Measurements from ENCODE around the gene SPEF2.

DNA sequence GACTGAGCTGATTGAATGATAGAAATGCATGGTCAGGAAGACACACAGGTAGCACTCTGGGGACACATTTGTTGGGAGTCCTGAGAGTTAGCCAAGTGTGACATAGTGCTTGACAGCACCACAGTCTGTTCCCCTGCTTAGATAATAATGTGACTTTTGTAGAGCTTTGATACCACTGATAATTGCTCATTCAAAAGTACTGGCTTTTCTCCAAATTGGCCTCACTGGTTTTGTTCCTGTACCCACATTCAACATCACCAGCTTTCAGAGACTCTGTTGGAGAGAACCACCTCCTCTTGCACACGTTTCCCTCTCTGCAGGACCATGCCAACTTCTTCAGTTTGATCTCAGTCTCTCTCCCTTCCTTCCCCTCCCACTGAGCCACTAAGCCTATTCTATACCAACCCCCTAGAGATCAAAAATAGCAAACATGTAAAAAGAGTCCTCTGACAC lies 186.6 kb downstream of the SPEF2 start:
- TF ChIP-seq, protein P1, sequence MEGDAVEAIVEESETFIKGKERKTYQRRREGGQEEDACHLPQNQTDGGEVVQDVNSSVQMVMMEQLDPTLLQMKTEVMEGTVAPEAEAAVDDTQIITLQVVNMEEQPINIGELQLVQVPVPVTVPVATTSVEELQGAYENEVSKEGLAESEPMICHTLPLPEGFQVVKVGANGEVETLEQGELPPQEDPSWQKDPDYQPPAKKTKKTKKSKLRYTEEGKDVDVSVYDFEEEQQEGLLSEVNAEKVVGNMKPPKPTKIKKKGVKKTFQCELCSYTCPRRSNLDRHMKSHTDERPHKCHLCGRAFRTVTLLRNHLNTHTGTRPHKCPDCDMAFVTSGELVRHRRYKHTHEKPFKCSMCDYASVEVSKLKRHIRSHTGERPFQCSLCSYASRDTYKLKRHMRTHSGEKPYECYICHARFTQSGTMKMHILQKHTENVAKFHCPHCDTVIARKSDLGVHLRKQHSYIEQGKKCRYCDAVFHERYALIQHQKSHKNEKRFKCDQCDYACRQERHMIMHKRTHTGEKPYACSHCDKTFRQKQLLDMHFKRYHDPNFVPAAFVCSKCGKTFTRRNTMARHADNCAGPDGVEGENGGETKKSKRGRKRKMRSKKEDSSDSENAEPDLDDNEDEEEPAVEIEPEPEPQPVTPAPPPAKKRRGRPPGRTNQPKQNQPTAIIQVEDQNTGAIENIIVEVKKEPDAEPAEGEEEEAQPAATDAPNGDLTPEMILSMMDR (conservative IDR thresholded peaks at IDR 0.05) = no peak
- TF ChIP-seq EZH2 (IDR thresholded peaks at IDR 0.05; ENCODE audit: low read depth) = no peak
